Activated CD4-positive, alpha-beta memory T cell treated with anti-CD3 and anti-CD28 coated beads for 36 hours (primary cell): Measurements from ENCODE around the gene LAPTM5. TPM values are rescaled to one million over a fixed set of nuclear protein-coding genes. Genes with fewer than 3 reads are reported as not detected.

Source experiments
- CTCF ChIA-PET: fragments of 350-600 bp; sonication (Branson Sonifier 250); formaldehyde crosslinking; loops from one replicate; lab custom pipeline; 2021; ENCODE audit warnings: antibody characterized with exemption, inconsistent platforms; lab: Charles Lee
- POLR2A ChIA-PET: fragments of 350-600 bp; sonication (Branson Sonifier 250); formaldehyde crosslinking; loops from one replicate; lab custom pipeline; 2021; ENCODE audit warnings: antibody characterized with exemption; lab: Charles Lee
- DNase-seq: peaks from one replicate; pipeline ENCODE4 v3.0.0-alpha.2; 2020
- H3K27ac Mint-ChIP-seq: one replicate; pipeline ENCODE4 v1.8.0; 2021; ENCODE audit warnings: mixed read lengths
- H3K27me3 Mint-ChIP-seq: one replicate; pipeline ENCODE4 v1.8.0; 2021; ENCODE audit warnings: mixed read lengths
- H3K36me3 Mint-ChIP-seq: one replicate; pipeline ENCODE4 v1.8.0; 2021; ENCODE audit warnings: mixed read lengths
- H3K4me1 Mint-ChIP-seq: one replicate; pipeline ENCODE4 v1.8.0; 2021; ENCODE audit warnings: low read depth, mixed read lengths
- H3K4me3 Mint-ChIP-seq: one replicate; pipeline ENCODE4 v1.8.0; 2021; ENCODE audit warnings: mild to moderate bottlenecking, mixed read lengths
- H3K9me3 Mint-ChIP-seq: one replicate; pipeline ENCODE4 v1.8.0; 2021; ENCODE audit warnings: mixed read lengths
- intact Hi-C: fragments of 100-400 bp; cut with micrococcal nuclease; formaldehyde crosslinking; loops from one replicate; pipeline ENCODE4 v1.15.1; 2023
- total RNA-seq, 2 experiments: library from RNA; stranded (reverse); gene quantifications; one replicate each; pipeline ENCODE4 v1.2.3, GENCODE V29; 2021

The LAPTM5 gene
- total RNA-seq, 2 experiments from 2014 or later = 190 to 196 TPM

DNA sequence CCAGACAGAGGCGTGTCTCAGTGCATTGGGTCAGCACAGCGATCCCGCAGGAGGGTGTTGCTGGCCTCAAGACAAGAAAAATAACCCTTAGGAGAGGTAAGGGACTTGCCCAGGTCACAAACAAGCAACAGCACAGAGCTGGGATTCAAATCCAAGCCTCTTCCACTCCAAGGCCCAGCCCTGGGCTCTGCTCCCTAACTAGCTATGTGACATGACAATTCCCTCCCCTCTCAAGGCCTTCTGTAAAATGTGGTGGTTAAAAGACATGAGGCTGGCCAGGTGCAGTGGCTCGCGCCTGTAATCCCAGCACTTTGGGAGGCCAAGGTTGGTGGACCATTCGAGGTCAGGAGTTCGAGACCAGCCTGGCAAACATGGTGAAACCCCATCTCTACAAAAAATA, 28.1 kb upstream of the LAPTM5 start:
- CTCF ChIA-PET = interaction anchor here (1.3 to 9.4 kb wide), 2 partner anchors 17 to 66 kb away, joined by 4 to 445 read pairs; no protein-coding TSS in a partner anchor
- Mint-ChIP-seq H3K27ac (no peak overlapping the region), H3K4me3 (no peak overlapping the region), H3K36me3 (no peaks in the 10 kb centered on the region), H3K9me3 (no peaks in the 10 kb centered on the region), H3K27me3 (peaks cover 12% of the 10 kb centered on the region), H3K4me1 (peaks cover 3% of the 10 kb centered on the region)
- POLR2A ChIA-PET = no interaction called here
- intact Hi-C loops = no loop called here
- DNase-seq = no peak

DNA sequence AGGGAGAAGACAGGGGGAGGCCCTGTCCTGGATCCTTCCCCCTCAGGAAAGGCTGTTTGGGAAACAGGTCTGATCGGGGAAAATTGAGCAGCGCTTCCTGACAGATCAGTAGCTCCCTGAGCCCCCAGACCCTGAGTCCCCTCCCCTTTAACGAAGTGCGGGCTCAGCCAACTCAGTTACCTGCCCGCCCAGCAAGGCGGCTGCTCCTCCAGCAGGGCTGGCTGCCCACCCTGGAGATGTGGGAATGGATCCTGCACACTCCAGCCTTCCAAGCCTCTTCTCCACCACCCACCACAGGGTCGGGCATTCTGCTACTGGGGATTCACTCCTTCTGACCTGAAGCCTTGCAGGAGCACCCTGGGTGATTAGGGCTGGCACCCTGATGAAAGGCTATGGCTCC, 27.6 kb upstream of the LAPTM5 start:
- Mint-ChIP-seq H3K27ac (no peak overlapping the region), H3K9me3 (no peaks in the 10 kb centered on the region), H3K36me3 (no peaks in the 10 kb centered on the region), H3K27me3 (peaks cover 12% of the 10 kb centered on the region), H3K4me1 (no peaks in the 10 kb centered on the region), H3K4me3 (no peak overlapping the region)
- intact Hi-C loops = no loop called here
- no peak for DNase-seq
- ChIA-PET CTCF (interaction anchor here (1.3 to 9.4 kb wide), 2 partner anchors 17 to 65 kb away, joined by 4 to 445 read pairs; no protein-coding TSS in a partner anchor), POLR2A (no interaction called here)

DNA sequence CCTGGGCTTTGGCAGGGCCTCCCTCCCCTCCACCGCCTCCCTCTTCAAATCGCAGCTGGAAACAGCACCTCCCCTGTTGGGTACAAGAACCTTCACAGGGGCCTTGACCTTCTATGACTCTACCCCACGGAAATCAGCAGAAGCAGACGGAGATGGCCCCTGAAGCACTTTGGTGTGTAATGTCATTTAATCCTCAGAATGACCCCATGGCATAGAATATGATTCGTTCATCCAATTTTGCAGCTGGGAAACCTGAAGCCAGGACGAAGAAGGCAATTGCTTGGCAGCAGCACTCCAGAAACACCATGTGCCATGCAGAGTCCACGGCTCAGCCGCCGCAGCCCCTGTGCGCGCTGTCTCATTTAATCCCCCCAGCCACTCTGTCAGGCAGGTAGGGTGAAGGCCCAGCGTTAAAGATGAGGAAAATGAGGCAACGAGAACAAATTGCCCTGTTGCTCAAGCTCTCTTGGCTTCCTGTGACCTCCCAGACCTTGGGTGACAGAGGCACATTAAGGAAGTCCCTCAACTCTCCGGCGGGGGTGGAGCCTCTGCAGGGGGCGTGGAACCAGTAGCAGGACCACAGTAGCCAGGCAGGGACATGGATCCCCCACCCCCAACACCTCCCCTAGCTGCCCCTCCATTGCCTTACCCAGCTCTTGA, 25.8 kb upstream of the LAPTM5 start:
- Mint-ChIP-seq H3K4me3 (no peak overlapping the region), H3K36me3 (no peaks in the 10 kb centered on the region), H3K27me3 (peaks cover 8% of the 10 kb centered on the region), H3K4me1 (peaks cover 5% of the 10 kb centered on the region), H3K9me3 (no peaks in the 10 kb centered on the region), H3K27ac (no peak overlapping the region)
- intact Hi-C loops = no loop called here
- CTCF ChIA-PET = interaction anchor here (0.6 to 9.4 kb wide), 23 partner anchors 8 to 1832 kb away, joined by 3 to 445 read pairs (median 4); partner anchors contain the start of genes LAPTM5 and MATN1
- DNase-seq = no peak
- POLR2A ChIA-PET = interaction anchor here (1.6 kb wide), 1 partner anchor 64 kb away, joined by 12 read pairs; no protein-coding TSS in a partner anchor

DNA sequence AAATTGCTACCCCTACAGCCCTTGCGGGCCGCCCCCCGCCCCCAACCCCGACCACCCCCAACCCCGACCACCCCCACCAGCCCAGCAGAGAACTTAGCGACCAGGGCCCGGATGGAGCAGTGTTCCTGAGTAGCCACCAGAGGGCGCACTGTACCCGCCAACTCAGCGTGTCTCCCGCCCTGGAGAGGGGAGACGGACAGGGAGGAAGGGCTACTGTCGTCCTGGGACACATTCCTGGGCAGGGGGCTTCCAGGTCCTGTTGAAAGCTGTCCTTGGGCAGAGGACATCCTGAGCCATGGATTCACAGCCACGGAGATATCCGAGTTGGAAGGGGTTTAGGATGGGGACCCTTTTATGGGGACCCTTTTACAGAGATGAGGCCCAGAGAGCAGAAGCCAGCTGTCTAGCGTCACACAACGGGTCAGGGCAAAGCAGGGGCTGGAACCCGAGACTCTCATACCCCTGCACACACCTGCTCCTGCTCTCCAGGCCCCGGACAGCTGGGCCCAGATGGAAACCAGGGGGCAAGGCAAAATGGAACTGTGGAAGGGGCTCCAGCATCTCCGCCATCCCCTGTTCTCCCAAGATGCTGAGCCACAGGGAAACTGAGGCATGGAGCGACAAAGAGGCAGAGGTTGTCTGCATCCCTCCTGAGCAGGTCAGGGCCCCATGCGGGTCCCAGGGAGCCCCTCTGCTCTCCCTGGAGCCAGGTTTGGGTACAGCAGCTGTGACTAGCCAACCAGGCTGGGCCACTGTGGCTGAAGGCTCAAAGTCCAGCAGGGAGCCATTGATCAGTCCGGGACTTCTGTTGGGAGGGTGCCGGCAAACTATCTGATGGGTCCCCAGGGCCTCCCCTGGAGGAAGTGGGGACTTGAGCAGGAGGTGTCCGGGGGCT, 25.0 kb upstream of the LAPTM5 start:
- Mint-ChIP-seq H3K36me3 (no peaks in the 10 kb centered on the region), H3K9me3 (no peaks in the 10 kb centered on the region), H3K27me3 (peaks cover 2% of the 10 kb centered on the region), H3K4me3 (no peak overlapping the region), H3K27ac (no peak overlapping the region), H3K4me1 (peaks cover 5% of the 10 kb centered on the region)
- ChIA-PET POLR2A (interaction anchor here (1.5 to 1.6 kb wide), 2 partner anchors 63 to 64 kb away, joined by 3 to 12 read pairs; no protein-coding TSS in a partner anchor), CTCF (interaction anchor here (0.8 to 9.4 kb wide), 28 partner anchors 9 to 767 kb away, joined by 3 to 445 read pairs (median 4); partner anchors contain the start of genes LAPTM5 and MATN1)
- intact Hi-C loops = loop anchor here (1.0 kb wide), 2 partner anchors 129 to 147 kb away; no protein-coding TSS in a partner anchor
- peak; percentile 83 for DNase-seq

DNA sequence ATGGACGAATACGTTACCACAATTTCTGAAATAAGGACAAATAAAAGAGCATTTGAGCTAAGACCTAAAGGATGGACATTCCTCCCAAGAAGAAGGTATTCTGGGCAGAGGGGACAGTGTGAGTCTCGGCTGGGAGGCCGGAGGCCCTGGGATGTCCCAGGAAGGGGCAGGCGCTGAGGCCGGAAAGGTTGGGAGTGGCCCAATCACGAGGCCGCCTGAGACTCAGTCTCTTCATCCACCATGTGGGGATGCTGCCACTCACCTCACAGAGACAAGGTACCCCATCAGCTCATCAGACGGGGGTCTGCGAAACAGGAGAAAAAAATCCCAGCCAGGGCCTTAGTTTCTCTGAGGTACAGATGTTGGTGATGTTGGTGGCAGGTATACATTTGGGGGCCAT, 24.3 kb upstream of the LAPTM5 start:
- DNase-seq = no peak
- Mint-ChIP-seq H3K4me3 (no peak overlapping the region), H3K27me3 (no peaks in the 10 kb centered on the region), H3K4me1 (peaks cover 5% of the 10 kb centered on the region), H3K9me3 (no peaks in the 10 kb centered on the region), H3K36me3 (no peaks in the 10 kb centered on the region), H3K27ac (no peak overlapping the region)
- intact Hi-C loops = loop anchor here (1.0 kb wide), 2 partner anchors 129 to 147 kb away; no protein-coding TSS in a partner anchor
- ChIA-PET POLR2A (interaction anchor here (1.5 kb wide), 1 partner anchor 63 kb away, joined by 3 read pairs; no protein-coding TSS in a partner anchor), CTCF (interaction anchor here (0.8 to 9.4 kb wide), 19 partner anchors 12 to 516 kb away, joined by 3 to 445 read pairs (median 7); partner anchors contain the start of genes LAPTM5 and MATN1)

DNA sequence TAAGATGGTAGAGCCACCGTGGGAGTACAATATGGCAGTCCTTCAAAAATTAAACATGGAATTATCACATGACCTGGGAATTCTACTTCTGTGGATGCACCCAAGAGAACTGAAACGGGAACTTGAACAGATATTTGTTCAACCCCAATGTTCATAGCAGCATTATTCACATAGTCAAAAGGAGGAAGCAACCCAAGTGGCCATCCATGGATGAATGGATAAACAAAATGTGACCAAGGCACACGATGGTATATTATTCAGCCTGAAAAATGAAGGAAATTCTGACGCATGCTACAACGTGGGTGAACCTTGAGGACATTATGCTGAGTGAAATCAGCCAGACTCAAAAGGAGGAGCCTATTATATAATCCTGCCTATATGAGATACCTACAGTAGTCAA, 22.8 kb upstream of the LAPTM5 start:
- no peak overlapping the region for H3K4me3 Mint-ChIP-seq
- peaks cover 5% of the 10 kb centered on the region for H3K4me1 Mint-ChIP-seq
- no peaks in the 10 kb centered on the region for H3K9me3 Mint-ChIP-seq
- CTCF ChIA-PET = interaction anchor here (0.6 to 9.4 kb wide), 13 partner anchors 14 to 1635 kb away, joined by 3 to 445 read pairs (median 19); partner anchors contain the start of genes LAPTM5 and MATN1
- H3K36me3 Mint-ChIP-seq = no peaks in the 10 kb centered on the region
- intact Hi-C loops = no loop called here
- no peaks in the 10 kb centered on the region for H3K27me3 Mint-ChIP-seq
- POLR2A ChIA-PET = interaction anchor here (0.7 to 1.0 kb wide), 2 partner anchors 14 to 34 kb away, joined by 3 read pairs; no protein-coding TSS in a partner anchor
- no peak overlapping the region for H3K27ac Mint-ChIP-seq
- no peak for DNase-seq

DNA sequence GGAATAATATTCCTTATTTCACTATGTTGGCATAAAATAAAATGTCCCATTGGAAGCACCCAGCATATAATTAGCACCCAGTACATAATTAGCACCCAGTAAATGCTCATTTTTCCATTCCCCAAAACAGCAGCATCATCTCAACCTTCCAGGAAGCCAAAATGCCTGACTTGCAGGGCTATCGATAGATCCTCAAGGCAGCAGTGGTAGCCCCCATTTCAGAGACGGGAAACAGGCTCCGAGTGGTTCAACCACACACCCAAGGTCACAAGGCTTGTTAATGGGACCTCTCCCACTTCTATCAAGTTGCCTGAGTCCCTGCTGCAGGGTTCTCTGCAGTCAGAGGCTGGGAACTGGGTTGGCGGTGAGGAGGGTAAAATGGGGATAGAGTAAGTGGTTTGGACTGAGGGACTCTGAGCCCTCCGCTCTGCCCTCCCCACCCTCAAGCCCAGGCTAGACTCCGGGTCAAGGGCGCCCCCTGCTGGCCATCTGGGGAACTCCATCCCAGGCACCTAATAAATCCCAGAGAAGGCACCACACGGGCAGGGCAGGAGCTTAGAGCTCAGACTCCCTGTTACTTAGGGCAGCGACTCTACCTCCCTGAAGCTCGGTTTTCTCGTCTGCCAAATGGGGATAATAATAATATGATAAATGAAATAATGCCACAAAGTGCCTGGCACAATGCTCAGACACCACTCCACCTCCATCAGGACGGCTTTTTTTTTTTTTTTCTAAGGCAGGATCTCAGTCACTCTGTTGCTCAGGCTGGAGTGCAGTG, 21.9 kb upstream of the LAPTM5 start:
- intact Hi-C loops = loop anchor here (1.0 to 2.0 kb wide), 3 partner anchors 23 to 60 kb away; partner anchors contain the start of gene LAPTM5
- CTCF ChIA-PET = interaction anchor here (0.6 to 9.4 kb wide), 36 partner anchors 9 to 1721 kb away, joined by 3 to 445 read pairs (median 5); partner anchors contain the start of genes LAPTM5 and MATN1
- Mint-ChIP-seq H3K9me3 (no peaks in the 10 kb centered on the region), H3K4me3 (no peak overlapping the region), H3K27me3 (no peaks in the 10 kb centered on the region), H3K4me1 (peaks cover 5% of the 10 kb centered on the region), H3K36me3 (no peaks in the 10 kb centered on the region), H3K27ac (no peak overlapping the region)
- POLR2A ChIA-PET = interaction anchor here (0.7 to 3.1 kb wide), 4 partner anchors 13 to 60 kb away, joined by 3 to 29 read pairs (median 3); no protein-coding TSS in a partner anchor
- DNase-seq = peak; percentile 96

DNA sequence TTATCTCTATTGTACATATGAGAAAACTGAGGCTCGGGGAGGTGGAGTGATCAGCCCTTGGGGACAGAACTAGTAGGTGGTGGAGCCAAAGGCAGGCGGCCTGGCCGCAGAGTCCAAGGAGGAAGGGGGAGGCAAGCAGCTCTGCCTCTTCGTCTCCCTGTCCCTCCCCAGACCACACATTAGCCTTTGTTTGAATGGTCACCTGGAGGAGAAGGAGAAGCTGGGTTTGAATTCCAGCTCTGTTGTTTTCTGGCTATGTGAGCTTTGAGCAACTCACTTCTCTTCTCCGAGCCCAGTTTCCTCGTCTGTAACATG, 21.4 kb upstream of the LAPTM5 start:
- no peak for DNase-seq
- peaks cover 5% of the 10 kb centered on the region for H3K4me1 Mint-ChIP-seq
- intact Hi-C loops = loop anchor here (1.0 to 2.0 kb wide), 3 partner anchors 22 to 60 kb away; partner anchors contain the start of gene LAPTM5
- no peaks in the 10 kb centered on the region for H3K27me3 Mint-ChIP-seq
- no peak overlapping the region for H3K27ac Mint-ChIP-seq
- H3K36me3 Mint-ChIP-seq = no peaks in the 10 kb centered on the region
- ChIA-PET POLR2A (interaction anchor here (1.1 to 3.1 kb wide), 2 partner anchors 21 to 60 kb away, joined by 3 to 29 read pairs; no protein-coding TSS in a partner anchor), CTCF (interaction anchor here (1.1 to 9.4 kb wide), 11 partner anchors 12 to 133 kb away, joined by 3 to 445 read pairs (median 23); partner anchors contain the start of genes LAPTM5 and MATN1)
- no peaks in the 10 kb centered on the region for H3K9me3 Mint-ChIP-seq
- no peak overlapping the region for H3K4me3 Mint-ChIP-seq

DNA sequence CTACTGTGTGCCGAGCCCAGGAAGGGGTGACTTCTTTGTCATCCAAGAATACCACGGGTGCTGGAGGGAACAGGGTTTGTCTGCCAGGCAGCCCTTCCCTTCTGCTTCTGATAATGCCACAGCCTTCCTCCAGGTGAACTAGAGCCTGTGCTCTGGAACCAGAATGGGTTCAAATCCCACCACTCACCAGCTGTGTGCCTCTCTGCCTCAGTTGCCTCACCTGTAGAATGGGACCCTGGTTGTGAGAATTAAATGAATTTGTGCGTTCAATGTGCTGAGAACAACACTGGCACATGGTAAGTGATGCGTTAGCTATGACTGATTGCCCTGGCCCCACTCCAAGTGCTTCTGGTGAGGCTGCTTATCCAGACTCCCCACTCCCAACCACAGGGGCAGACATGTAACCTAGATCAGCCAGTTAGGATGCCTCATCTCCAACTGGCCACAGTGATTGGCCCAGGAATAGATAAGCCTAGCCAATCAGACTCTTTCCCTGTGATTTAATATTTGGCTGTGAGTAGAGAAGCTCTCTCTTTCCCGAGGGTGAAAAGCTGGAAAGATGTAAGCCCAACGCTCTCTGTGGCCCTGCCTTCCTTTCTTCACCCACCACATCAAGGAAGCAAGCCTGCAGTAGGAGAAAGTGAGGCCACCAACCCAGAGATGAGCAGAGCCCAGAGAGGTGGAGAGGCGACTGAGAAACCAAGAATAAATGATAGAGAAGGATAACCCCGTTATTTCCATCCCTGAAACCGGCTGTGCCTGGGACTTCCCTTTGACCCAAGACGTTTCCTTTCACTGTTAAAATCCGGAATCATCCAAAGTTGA, 20.8 kb upstream of the LAPTM5 start:
- Mint-ChIP-seq H3K9me3 (no peaks in the 10 kb centered on the region), H3K27me3 (no peaks in the 10 kb centered on the region), H3K36me3 (no peaks in the 10 kb centered on the region), H3K4me3 (no peak overlapping the region), H3K4me1 (peaks cover 5% of the 10 kb centered on the region), H3K27ac (no peak overlapping the region)
- intact Hi-C loops = loop anchor here (2.0 kb wide), 1 partner anchor 22 kb away; the partner anchor contains the start of gene LAPTM5
- CTCF ChIA-PET = interaction anchor here (0.9 to 9.4 kb wide), 11 partner anchors 12 to 196 kb away, joined by 3 to 445 read pairs (median 23); partner anchors contain the start of genes LAPTM5 and MATN1
- POLR2A ChIA-PET = interaction anchor here (3.1 kb wide), 1 partner anchor 59 kb away, joined by 29 read pairs; no protein-coding TSS in a partner anchor
- DNase-seq = peak; percentile 49

DNA sequence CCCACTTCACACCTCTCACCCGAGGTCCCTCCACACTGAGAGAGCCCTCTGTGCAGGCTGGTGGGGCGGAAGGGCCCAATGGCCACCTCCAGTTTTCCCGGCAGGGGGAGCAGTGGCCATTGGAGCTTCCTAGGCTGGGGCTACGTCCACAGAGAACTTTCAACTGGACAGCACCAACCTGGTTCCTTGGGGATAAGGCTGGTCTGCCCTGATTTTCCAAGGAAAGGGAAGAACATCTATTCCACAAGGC, 20.3 kb upstream of the LAPTM5 start:
- Mint-ChIP-seq H3K9me3 (no peaks in the 10 kb centered on the region), H3K27me3 (no peaks in the 10 kb centered on the region), H3K4me1 (peaks cover 5% of the 10 kb centered on the region), H3K4me3 (no peak overlapping the region), H3K27ac (no peak overlapping the region), H3K36me3 (no peaks in the 10 kb centered on the region)
- CTCF ChIA-PET = interaction anchor here (0.9 to 9.4 kb wide), 6 partner anchors 18 to 197 kb away, joined by 3 to 445 read pairs (median 70); partner anchors contain the start of genes LAPTM5 and MATN1
- intact Hi-C loops = loop anchor here (2.0 kb wide), 1 partner anchor 21 kb away; the partner anchor contains the start of gene LAPTM5
- DNase-seq = no peak
- POLR2A ChIA-PET = interaction anchor here (3.1 kb wide), 1 partner anchor 59 kb away, joined by 29 read pairs; no protein-coding TSS in a partner anchor
